HG03558 (cell line): Measurements from ENCODE around the gene VEGFC.

Experiments used
- ATAC-seq: cut with Tn5 transposase; IDR thresholded peaks from one replicate; pipeline ENCODE4 v1.9.1; 2021; ENCODE audit warnings: moderate number of reproducible peaks; ENCODE audit not compliant: unreplicated experiment; ENCODE audit errors: extremely low read depth

The VEGFC gene

GRCh38 chr4:176718881-176719280 lies 73.8 kb downstream of the VEGFC start:
- no peak for ATAC-seq

- no peak for ATAC-seq
These were observed 75.5 kb downstream of the VEGFC start for GRCh38 chr4:176717237-176717636.

GRCh38 chr4:176709417-176709816 lies 83.3 kb downstream of the VEGFC start:
- ATAC-seq: no peak

GRCh38 chr4:176708771-176709311 lies 83.9 kb downstream of the VEGFC start:
- no peak for ATAC-seq

- no peak for ATAC-seq
These were observed 102.0 kb downstream of the VEGFC start for GRCh38 chr4:176690716-176691115.

- ATAC-seq: no peak
These were observed 112.0 kb downstream of the VEGFC start for GRCh38 chr4:176680668-176681180.

GRCh38 chr4:176676901-176677300 lies 115.8 kb downstream of the VEGFC start:
- no peak for ATAC-seq

- ATAC-seq: no peak
These were observed 116.9 kb downstream of the VEGFC start for GRCh38 chr4:176675810-176676209.

- no peak for ATAC-seq
These were observed 121.2 kb downstream of the VEGFC start for GRCh38 chr4:176671532-176671931.

- ATAC-seq: no peak
These were observed 124.4 kb downstream of the VEGFC start for GRCh38 chr4:176668324-176668723.

- no peak for ATAC-seq
These were observed 127.8 kb downstream of the VEGFC start for GRCh38 chr4:176664964-176665363.

- ATAC-seq: no peak
These were observed 132.2 kb downstream of the VEGFC start for GRCh38 chr4:176660561-176660960.

GRCh38 chr4:176656108-176656507 lies 136.6 kb downstream of the VEGFC start:
- ATAC-seq: no peak

- ATAC-seq: no peak
These were observed 138.0 kb downstream of the VEGFC start for GRCh38 chr4:176654565-176655216.

GRCh38 chr4:176653401-176654220 lies 139.1 kb downstream of the VEGFC start:
- no peak for ATAC-seq

- ATAC-seq: no peak
These were observed 146.4 kb downstream of the VEGFC start for GRCh38 chr4:176646311-176646710.

GRCh38 chr4:176645246-176645960 lies 147.3 kb downstream of the VEGFC start:
- no peak for ATAC-seq

- ATAC-seq: no peak
These were observed 150.2 kb downstream of the VEGFC start for GRCh38 chr4:176642472-176642871.

GRCh38 chr4:176641237-176641636 lies 151.5 kb downstream of the VEGFC start:
- ATAC-seq: no peak

- ATAC-seq: no peak
These were observed 153.7 kb downstream of the VEGFC start for GRCh38 chr4:176638992-176639391.

- no peak for ATAC-seq
These were observed 156.4 kb downstream of the VEGFC start for GRCh38 chr4:176636292-176636691.
